Astrocyte (in vitro differentiated cells and primary cell): ENCODE data around the gene ACAP3. TPM values are rescaled to one million over a fixed set of nuclear protein-coding genes. Genes with fewer than 3 reads are reported as not detected.
A peak's percentile ranks its signal among the peaks of the same experiment; 100 is the strongest.

ENCODE experiments used
- DNase-seq: peaks from one replicate; pipeline ENCODE4 v3.0.0-alpha.2; 2010; ENCODE audit warnings: low read depth
- FAIRE-seq: peaks from 2 replicates; lab custom pipeline; 2011; peaks lifted over from hg19 to GRCh38; lab: Jason Lieb, UNC
- H2AFZ ChIP-seq: 2 replicates; pipeline ENCODE4 v1.6.0; 2012; ENCODE audit warnings: low read depth, low read length, inconsistent platforms
- H3K27ac ChIP-seq: 2 replicates; pipeline ENCODE4 v1.5.1; 2011; ENCODE audit warnings: low read depth, low read length, inconsistent platforms
- H3K27me3 ChIP-seq: 2 replicates; pipeline ENCODE4 v1.6.0; 2011; ENCODE audit warnings: low read length, inconsistent platforms; ENCODE audit not compliant: insufficient read depth
- H3K36me3 ChIP-seq: 2 replicates; pipeline ENCODE4 v1.5.1; 2011; ENCODE audit warnings: low read length, inconsistent platforms; ENCODE audit not compliant: insufficient read depth
- H3K4me1 ChIP-seq: 2 replicates; pipeline ENCODE4 v1.5.1; 2011; ENCODE audit warnings: low read length, inconsistent platforms; ENCODE audit not compliant: insufficient read depth
- H3K4me2 ChIP-seq: 2 replicates; pipeline ENCODE4 v1.6.0; 2012; ENCODE audit warnings: low read length, inconsistent platforms
- H3K4me3 ChIP-seq: 2 replicates; pipeline ENCODE4 v1.5.1; 2011; ENCODE audit warnings: low read depth, mild to moderate bottlenecking, low read length, inconsistent platforms; ENCODE audit not compliant: insufficient read depth
- H3K79me2 ChIP-seq: 2 replicates; pipeline ENCODE4 v1.6.0; 2012; ENCODE audit warnings: mild to moderate bottlenecking, low read length, inconsistent platforms; ENCODE audit not compliant: insufficient read depth
- H3K9ac ChIP-seq: 2 replicates; pipeline ENCODE4 v1.6.0; 2012; ENCODE audit warnings: mild to moderate bottlenecking, low read length, inconsistent platforms
- H3K9me3 ChIP-seq: 2 replicates; pipeline ENCODE4 v1.5.1; 2012; ENCODE audit warnings: low read depth, mild to moderate bottlenecking, low read length, inconsistent platforms; ENCODE audit not compliant: insufficient read depth
- H4K20me1 ChIP-seq: 2 replicates; pipeline ENCODE4 v1.6.0; 2012; ENCODE audit warnings: low read length, inconsistent platforms; ENCODE audit not compliant: insufficient read depth
- H3K27ac Mint-ChIP-seq: one replicate; pipeline ENCODE4 v1.8.0; 2021; ENCODE audit warnings: mild to moderate bottlenecking, mixed read lengths; ENCODE audit not compliant: unreplicated experiment
- H3K27me3 Mint-ChIP-seq: one replicate; pipeline ENCODE4 v1.8.0; 2021; ENCODE audit warnings: low read depth, mixed read lengths; ENCODE audit not compliant: unreplicated experiment
- H3K36me3 Mint-ChIP-seq: one replicate; pipeline ENCODE4 v1.8.0; 2021; ENCODE audit warnings: low read depth, mixed read lengths; ENCODE audit not compliant: unreplicated experiment
- H3K4me1 Mint-ChIP-seq: one replicate; pipeline ENCODE4 v1.8.0; 2021; ENCODE audit warnings: low read depth, mixed read lengths; ENCODE audit not compliant: unreplicated experiment
- H3K4me3 Mint-ChIP-seq: one replicate; pipeline ENCODE4 v1.8.0; 2021; ENCODE audit warnings: mild to moderate bottlenecking, moderate library complexity, mixed read lengths; ENCODE audit not compliant: unreplicated experiment
- H3K9me3 Mint-ChIP-seq: one replicate; pipeline ENCODE4 v1.8.0; 2021; ENCODE audit warnings: mild to moderate bottlenecking, mixed read lengths; ENCODE audit not compliant: unreplicated experiment
- EZH2 ChIP-seq: IDR thresholded peaks from 2 replicates; pipeline ENCODE4 v1.6.1; 2012; ENCODE audit warnings: mild to moderate bottlenecking, low read length, inconsistent platforms; ENCODE audit not compliant: insufficient read depth
- total RNA-seq: library from RNA; stranded (reverse); gene quantifications from 2 replicates; pipeline ENCODE4 v1.2.1, GENCODE V29; 2021
- TF ChIP-seq, protein P1 (sequence below): IDR thresholded peaks from 2 replicates; pipeline ENCODE4 v1.5.1; 2011; ENCODE audit warnings: low read depth, mild to moderate bottlenecking, inconsistent platforms, low read length, moderate library complexity; ENCODE audit not compliant: insufficient read depth

The ACAP3 gene
- total RNA-seq, 1 donor from 2014 or later: 64.0 TPM

DNA sequence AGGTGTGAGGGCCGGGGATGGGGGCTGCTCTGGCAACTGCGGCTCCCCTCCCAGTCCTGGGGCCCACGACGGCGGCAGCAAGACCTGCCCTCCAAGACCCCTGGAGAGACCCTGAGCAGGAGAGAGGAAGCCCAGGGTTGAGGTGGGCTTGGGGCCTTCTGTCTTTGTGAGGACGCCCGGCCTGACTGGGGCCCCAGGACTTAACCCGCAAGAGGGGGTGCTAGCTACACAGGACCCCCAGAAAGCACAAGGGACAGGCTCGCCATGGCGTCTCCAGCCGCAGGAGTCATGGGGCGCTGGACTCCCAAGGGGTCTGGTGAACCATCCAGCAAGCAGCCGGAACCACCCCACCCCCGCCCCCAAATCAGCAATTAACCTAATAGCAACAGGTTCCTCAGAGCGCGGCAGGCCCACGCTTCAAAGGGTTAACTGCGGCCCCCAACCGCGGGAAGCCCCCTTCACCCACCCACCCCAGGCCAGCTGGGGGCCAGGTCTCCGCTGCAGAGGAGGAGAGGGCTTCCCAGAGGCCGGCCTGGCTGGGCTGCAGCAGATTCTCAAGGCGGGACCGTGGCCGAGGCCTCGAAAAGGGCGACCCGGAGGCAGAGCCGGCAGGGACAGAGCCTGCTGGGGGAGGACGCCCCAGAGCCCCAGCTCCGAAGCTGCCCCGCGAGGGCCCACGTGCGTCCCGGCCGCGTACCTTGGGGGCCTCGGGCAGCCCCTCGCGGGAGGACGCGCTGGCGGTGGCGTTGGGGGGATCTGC, 61.7 kb downstream of the ACAP3 start:
- FAIRE-seq: no peak
- Histone ChIP-seq H2AFZ (no peak overlapping the region), H3K27ac (no peak overlapping the region), H4K20me1 (peaks cover 6% of the 10 kb centered on the region), H3K9ac (no peak overlapping the region), H3K36me3 (no peaks in the 10 kb centered on the region), H3K4me1 (no peaks in the 10 kb centered on the region), H3K4me2 (peak overlapping the region; percentile 55), H3K4me3 (no peak overlapping the region), H3K9me3 (no peaks in the 10 kb centered on the region), H3K27me3 (peaks cover 3% of the 10 kb centered on the region), H3K79me2 (no peaks in the 10 kb centered on the region)
- TF ChIP-seq EZH2: no peak
- TF ChIP-seq, protein P1, sequence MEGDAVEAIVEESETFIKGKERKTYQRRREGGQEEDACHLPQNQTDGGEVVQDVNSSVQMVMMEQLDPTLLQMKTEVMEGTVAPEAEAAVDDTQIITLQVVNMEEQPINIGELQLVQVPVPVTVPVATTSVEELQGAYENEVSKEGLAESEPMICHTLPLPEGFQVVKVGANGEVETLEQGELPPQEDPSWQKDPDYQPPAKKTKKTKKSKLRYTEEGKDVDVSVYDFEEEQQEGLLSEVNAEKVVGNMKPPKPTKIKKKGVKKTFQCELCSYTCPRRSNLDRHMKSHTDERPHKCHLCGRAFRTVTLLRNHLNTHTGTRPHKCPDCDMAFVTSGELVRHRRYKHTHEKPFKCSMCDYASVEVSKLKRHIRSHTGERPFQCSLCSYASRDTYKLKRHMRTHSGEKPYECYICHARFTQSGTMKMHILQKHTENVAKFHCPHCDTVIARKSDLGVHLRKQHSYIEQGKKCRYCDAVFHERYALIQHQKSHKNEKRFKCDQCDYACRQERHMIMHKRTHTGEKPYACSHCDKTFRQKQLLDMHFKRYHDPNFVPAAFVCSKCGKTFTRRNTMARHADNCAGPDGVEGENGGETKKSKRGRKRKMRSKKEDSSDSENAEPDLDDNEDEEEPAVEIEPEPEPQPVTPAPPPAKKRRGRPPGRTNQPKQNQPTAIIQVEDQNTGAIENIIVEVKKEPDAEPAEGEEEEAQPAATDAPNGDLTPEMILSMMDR: no peak
- Mint-ChIP-seq H3K4me3 (no peak overlapping the region), H3K4me1 (peaks cover 3% of the 10 kb centered on the region), H3K27me3 (no peaks in the 10 kb centered on the region), H3K9me3 (no peaks in the 10 kb centered on the region), H3K27ac (no peak overlapping the region), H3K36me3 (peaks cover under 1% of the 10 kb centered on the region)
- DNase-seq: no peak

DNA sequence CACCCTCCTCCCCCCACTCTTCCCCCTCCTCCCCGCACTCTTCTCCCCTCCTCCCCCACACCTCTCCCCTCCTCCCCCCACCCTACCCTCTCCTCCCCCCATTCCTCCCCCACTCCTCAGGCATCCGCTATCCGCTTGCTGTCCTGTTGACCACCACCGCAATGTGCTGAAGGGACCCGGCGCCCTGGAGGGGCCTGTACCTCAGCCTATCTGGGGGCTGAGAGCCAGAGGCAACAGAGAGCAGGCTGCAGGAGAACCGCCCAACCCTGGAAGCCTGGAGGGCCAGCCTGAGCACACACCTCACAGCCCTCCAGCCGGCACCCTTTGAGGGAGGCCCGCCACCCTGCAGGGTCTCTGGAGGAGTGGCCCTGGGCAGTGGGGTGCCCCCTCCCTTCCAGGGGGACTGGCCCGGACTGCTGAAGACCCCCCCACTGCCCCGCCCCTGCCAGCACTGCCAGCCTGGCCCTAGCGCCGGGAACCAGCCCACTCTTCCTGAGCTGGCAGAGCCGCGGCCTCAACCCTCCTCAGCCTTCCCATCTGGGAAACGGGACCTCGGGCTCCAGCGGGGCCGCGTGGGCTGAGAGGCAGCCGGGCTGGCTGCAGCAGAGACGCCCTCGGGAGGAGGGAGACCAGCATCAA, 62.4 kb downstream of the ACAP3 start:
- FAIRE-seq: no peak

DNA sequence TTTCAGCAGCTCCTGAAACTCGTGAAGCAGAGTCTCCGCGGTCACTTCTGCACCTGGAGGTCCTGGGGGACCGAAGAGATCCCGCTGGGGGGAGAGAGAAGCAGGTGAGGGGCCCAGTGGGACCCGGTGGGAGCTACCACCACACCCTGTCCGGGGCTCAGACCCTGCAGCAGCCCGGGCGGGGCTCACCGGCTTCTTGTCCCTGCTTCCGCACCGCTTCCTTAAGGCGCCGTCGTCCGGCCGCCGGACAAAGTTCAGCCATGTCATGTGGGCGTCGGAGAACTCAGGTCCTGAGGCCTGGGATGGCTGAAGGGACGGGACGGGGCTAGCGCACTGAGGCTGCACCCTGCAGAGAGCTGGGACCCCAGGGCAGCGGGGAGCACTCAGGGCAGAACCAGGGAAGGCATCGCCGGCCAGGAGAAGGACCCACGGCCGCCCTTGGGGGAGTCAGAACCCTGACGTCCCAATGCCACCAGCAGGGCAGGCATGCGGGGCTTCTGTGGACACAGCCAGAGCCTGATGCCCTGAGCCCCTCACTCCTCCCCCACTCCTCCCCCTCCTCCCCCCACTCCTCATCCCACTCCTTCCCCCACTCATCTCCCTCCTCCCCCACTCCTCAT, 63.4 kb downstream of the ACAP3 start:
- no peak for DNase-seq
- H3K4me2 ChIP-seq: no peak overlapping the region
- no peaks in the 10 kb centered on the region for H3K4me1 Mint-ChIP-seq
- no peak for FAIRE-seq
- TF ChIP-seq EZH2: no peak
- TF ChIP-seq, protein P1: no peak
- no peaks in the 10 kb centered on the region for H3K9me3 ChIP-seq
- no peak overlapping the region for H2AFZ ChIP-seq
- no peaks in the 10 kb centered on the region for H3K79me2 ChIP-seq
- H3K27me3 Mint-ChIP-seq: no peaks in the 10 kb centered on the region
- H3K36me3 ChIP-seq: no peaks in the 10 kb centered on the region
- H3K27ac Mint-ChIP-seq: no peak overlapping the region
- H3K9me3 Mint-ChIP-seq: no peaks in the 10 kb centered on the region
- H3K9ac ChIP-seq: no peak overlapping the region
- no peaks in the 10 kb centered on the region for H3K4me1 ChIP-seq
- no peak overlapping the region for H3K4me3 ChIP-seq
- peaks cover 6% of the 10 kb centered on the region for H4K20me1 ChIP-seq
- H3K4me3 Mint-ChIP-seq: no peak overlapping the region
- H3K27ac ChIP-seq: no peak overlapping the region
- peaks cover 3% of the 10 kb centered on the region for H3K27me3 ChIP-seq
- no peaks in the 10 kb centered on the region for H3K36me3 Mint-ChIP-seq

More for the DNA sequence above, 62.4 kb downstream of the ACAP3 start:
- Histone ChIP-seq H3K4me2 (no peak overlapping the region), H3K27ac (no peak overlapping the region), H3K27me3 (peaks cover 3% of the 10 kb centered on the region), H4K20me1 (peaks cover 6% of the 10 kb centered on the region), H3K9ac (no peak overlapping the region), H2AFZ (no peak overlapping the region), H3K4me1 (no peaks in the 10 kb centered on the region), H3K9me3 (no peaks in the 10 kb centered on the region), H3K4me3 (no peak overlapping the region), H3K79me2 (no peaks in the 10 kb centered on the region), H3K36me3 (no peaks in the 10 kb centered on the region)
- no peak for DNase-seq
- no peaks in the 10 kb centered on the region for H3K36me3 Mint-ChIP-seq
- H3K27me3 Mint-ChIP-seq: no peaks in the 10 kb centered on the region
- no peak overlapping the region for H3K4me3 Mint-ChIP-seq
- TF ChIP-seq EZH2: no peak
- H3K27ac Mint-ChIP-seq: no peak overlapping the region
- H3K4me1 Mint-ChIP-seq: peaks cover 3% of the 10 kb centered on the region
- no peaks in the 10 kb centered on the region for H3K9me3 Mint-ChIP-seq
